Placental pericyte (primary cell): ENCODE measurements around the gene NKX6-1. TPM values are rescaled to one million over a fixed set of nuclear protein-coding genes. Genes with fewer than 3 reads are reported as not detected.

Experiments
- small RNA-seq: library from RNA; depleted of rRNA; stranded (forward); fragments of <200 nt; gene quantifications from one replicate; pipeline ENCODE3, GENCODE V24; 2012; ENCODE audit warnings: low replicate concordance
- total RNA-seq: library from RNA; depleted of rRNA; stranded (reverse); fragments of >200 nt; gene quantifications from 2 replicates; pipeline ENCODE4 v1.2.3, GENCODE V29; 2012

NKX6-1 gene
- 0.22 TPM in 1 of 2 replicates, not detected in the other for total RNA-seq

GRCh38 chr4:84498935-84499623 is at the start of gene NKX6-1:
TSS of gene NKX6-1 (minus strand) at chr4:84499292. CDS start at chr4:84498228, 1,064 bp downstream.

Small RNA genes lying within 50 kb of the gene (small RNA-seq; reads per million reads assigned to genes)
- not detected for gene RPL3P13

Other genes starting within 250 kb of the NKX6-1 start
- under 0.01 TPM in 1 of 2 replicates, not detected in the other for gene CDS1, start 83.8 kb upstream of the NKX6-1 start, total RNA-seq